Measurements from ENCODE around the gene PROX1.

PROX1 gene
- 0 reads per million in 2 donors for total RNA-seq

DNA sequence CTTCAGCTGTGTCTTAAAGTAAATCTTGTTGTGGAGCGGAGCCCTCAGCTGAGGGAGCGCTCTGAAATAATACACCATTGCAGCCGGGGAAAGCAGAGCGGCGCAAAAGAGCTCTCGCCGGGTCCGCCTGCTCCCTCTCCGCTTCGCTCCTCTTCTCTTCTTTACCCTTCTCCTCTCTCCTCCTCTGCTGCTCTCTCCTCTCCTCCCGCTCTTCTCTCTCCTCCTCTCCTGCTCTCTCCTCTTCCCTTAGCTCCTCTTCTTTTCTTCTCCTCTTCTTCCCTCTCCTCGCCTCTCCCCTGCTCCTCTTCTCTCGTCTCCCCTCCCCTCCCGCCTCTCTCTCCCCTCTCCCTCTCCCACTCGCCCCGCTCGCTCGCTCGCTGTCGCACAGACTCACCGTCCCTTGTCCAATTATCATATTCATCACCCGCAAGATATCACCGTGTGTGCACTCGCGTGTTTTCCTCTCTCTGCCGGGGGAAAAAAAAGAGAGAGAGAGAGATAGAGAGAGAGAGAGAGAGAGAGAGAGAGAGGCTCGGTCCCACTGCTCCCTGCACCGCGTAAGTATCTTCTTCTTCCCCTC is at the start of gene PROX1:
TSS of gene PROX1 (plus strand) at position 47 of the 580 bp plus-strand sequence. CDS start 8,563 bp downstream, outside the sequence.
- no peak for DNase-seq

DNA sequence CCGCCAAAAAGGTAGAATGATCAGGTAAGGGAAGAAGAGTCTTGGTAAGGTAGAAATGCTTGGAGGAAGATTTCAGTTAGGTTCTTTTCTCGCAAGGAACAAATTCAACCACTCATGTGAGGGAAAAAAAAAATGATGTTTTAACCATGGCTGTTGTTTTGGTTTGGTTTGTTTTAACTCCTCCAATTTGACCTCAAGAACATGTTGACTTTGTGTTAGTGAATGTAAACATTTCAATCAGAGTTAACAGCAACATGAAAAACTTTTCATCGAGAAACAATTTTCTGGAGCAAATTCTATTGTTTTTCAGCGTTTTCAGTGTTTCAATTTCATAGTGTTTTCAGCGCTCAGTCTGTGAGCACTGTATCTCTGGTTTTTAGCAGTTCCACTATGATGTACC is 49.0 kb upstream of the PROX1 start:
- no peak for DNase-seq

GRCh38 chr1:213939888-213940287 is 47.9 kb upstream of the PROX1 start:
- no peak for DNase-seq

GRCh38 chr1:213940947-213941346 is 46.8 kb upstream of the PROX1 start:
- no peak for DNase-seq

GRCh38 chr1:213942061-213942460 is 45.7 kb upstream of the PROX1 start:
- DNase-seq: no peak

DNA sequence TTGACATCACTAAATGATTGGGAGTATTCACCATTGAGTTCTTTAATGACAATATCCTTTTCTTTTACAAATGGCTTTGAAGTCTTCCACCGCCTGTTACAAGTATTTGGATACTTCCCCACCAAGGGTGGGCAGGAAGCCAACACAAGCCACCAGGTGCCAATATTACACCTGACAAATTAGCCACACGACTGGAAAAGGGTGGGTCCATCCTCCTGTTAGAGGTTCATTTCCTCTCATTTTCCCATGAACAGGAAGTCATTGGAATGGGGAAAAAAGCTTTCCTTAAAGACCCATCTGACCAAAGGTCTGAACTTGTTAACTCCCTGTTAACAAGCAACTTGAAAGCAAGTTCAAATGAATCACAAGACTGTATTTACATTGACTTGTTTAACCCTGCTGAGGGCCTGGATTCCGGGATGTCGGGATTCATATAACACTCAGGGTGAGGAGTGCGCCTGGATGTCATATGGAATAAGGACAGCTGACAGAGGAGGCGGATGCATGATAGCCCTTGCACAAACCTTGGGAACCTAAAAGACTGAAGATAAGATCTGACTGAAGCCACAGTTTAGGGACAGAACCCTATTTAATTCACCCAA is 40.5 kb upstream of the PROX1 start:
- DNase-seq: no peak

DNA sequence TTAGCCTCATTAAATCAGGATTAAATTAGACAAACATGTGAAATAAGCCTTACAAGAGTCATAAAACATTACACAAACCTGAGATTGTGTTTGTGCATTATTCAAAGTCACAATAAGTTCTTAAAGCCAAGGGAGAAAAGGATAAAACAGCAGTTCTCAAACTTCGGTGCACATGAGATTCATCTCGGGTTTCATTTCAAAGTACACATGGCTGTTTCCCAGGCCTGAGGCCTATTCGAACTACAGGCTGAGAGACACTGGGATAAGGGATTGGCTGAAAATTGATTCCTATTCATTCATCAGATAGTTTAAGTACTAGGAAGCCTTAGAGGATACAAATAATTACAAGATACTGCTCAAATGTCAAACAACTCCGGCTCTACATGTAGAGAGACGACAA is 35.9 kb upstream of the PROX1 start:
- no peak for DNase-seq

DNA sequence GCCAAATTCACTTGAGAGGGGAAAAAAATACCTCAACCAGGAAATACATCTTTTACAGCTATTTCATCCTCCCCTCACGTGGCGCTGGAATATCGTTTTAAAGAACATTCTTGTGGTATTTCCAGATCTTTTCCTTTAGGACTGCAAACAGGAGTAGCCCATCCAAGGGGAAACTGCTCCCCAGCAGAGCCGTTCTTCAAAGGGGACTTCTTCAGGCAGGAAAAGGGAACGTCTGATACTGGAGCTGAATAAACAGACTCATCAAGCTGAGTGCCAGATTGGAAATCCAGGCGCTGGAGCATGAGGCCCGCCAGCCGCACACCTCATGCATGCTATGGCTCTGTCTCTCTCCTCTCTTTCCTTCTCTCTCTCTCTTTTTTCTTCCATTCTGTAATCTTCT is 34.0 kb upstream of the PROX1 start:
- no peak for DNase-seq

DNA sequence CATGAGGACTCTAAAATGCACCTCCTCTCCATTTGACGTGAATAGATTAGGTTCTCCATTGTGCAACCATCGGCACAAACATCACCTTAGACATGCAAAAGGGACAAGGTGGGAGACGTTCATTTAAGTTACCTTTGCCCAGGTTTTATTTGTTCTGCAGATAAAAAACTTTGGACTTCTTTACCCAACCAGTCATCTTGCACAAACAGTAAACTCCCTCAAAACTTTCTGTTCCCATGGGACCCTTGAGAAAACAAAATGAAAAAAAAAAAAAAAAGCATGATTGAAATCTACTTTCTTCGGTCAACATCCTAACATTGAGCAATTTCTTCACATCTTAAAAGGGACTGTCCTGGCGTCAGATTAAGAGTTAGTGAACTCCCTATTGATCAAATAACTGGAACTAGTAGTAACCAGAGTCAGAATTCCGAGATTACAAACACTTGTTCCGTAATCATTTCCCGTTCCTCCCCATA is 31.4 kb upstream of the PROX1 start:
- DNase-seq: no peak

- DNase-seq: no peak
Observed at GRCh38 chr1:213958346-213958745, 29.4 kb upstream of the PROX1 start.

DNA sequence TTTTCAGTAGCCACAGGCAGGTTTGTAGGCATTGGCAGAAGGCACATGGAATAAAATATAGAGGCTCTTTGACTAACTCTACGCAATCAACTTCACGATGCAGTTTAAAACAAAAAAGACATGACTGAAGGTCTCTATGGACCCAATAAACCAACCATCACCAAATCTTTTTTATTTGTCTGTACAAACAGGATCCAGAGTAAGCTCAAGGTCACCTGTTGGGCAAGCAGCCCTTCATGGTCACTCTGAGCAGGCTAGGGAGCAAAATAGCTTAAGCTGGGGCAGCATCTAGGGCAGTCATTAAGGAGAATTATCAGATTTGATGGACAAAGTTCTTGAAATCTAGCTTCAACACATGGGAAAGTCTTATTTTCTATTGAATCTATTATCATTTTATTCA is 26.8 kb upstream of the PROX1 start:
- DNase-seq: no peak

GRCh38 chr1:213962508-213962907 is 25.3 kb upstream of the PROX1 start:
- no peak for DNase-seq

DNA sequence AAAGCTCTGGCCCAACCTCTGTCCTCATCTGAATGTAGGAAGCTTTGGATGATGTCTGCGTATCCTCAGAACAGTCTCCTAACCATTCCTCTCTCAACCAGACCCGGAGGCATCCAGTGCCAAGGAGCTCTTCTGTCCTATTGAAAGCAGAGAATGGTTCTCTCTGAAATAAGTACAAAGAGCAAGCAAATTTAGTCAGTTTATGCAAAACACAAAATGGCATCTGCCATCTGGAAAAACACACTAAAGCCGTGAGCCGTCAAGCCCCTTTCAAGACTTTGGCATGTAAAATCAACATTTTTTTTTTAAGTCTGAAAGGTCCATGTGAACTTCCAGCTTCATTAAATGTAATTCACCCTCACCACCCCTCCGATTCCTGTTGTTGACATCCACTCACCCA is 21.7 kb upstream of the PROX1 start:
- DNase-seq: no peak

- DNase-seq: no peak
Observed at GRCh38 chr1:213968146-213968825, 19.5 kb upstream of the PROX1 start.

GRCh38 chr1:213969958-213970555 is 17.7 kb upstream of the PROX1 start:
- DNase-seq: no peak

DNA sequence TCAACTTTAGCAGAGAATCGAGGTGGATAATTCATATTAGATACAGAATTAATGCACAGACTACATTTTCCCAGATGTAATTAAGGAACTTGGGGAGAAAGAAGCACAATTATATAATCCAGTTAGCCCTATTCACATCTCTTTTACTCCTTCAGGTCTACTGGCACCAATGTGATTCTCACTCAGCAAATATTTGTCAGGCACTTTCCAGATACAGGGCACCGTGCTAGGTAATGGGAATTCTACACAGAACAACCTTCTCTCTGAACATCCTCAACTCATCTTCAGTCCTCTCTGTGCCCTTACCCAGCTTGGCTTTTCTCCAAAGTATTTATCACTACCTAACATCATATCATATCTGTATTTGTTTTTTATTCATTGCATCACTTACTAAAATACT is 15.6 kb upstream of the PROX1 start:
- DNase-seq: no peak

- no peak for DNase-seq
Observed at GRCh38 chr1:213973129-213973528, 14.6 kb upstream of the PROX1 start.

- no peak for DNase-seq
Observed at GRCh38 chr1:213976665-213977485, 10.9 kb upstream of the PROX1 start.

DNA sequence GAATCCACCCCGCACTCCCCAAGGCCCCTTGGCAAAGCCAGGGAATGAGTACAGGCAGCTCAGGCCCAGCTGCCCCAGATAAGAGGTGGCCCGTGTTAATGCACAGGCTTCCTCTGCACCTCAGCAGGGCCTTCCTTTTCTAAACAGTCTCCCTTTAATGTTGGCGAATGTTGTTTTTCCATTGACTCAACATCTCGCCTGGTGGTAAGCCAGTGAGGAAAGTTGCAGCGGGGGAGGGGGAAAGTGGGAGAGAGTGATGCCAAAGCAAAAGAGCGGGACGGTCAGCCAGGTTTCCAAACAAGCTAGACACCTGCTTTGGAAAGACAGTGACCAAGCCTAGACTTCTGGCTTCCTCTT is 10.3 kb upstream of the PROX1 start:
- DNase-seq: no peak

DNA sequence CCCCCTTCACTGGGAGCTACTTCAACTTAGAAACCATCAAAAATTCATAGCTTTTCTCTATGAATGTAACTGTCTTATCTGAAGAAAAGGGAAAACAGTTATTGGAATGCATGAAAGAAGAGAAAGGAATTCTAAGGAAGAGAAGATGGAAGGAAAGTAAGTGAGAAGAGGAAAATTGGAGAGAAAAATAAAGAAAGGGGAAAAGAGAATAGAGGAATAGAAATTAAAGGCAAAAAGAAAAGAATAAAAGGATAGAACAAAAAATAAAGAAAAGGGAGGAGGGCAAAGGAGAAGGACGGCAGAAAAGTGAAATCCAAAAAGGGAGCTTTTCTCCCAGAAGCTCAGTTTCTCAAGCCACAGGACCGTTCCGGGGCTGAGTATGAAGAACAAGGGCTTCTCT is 9.9 kb upstream of the PROX1 start:
- no peak for DNase-seq

DNA sequence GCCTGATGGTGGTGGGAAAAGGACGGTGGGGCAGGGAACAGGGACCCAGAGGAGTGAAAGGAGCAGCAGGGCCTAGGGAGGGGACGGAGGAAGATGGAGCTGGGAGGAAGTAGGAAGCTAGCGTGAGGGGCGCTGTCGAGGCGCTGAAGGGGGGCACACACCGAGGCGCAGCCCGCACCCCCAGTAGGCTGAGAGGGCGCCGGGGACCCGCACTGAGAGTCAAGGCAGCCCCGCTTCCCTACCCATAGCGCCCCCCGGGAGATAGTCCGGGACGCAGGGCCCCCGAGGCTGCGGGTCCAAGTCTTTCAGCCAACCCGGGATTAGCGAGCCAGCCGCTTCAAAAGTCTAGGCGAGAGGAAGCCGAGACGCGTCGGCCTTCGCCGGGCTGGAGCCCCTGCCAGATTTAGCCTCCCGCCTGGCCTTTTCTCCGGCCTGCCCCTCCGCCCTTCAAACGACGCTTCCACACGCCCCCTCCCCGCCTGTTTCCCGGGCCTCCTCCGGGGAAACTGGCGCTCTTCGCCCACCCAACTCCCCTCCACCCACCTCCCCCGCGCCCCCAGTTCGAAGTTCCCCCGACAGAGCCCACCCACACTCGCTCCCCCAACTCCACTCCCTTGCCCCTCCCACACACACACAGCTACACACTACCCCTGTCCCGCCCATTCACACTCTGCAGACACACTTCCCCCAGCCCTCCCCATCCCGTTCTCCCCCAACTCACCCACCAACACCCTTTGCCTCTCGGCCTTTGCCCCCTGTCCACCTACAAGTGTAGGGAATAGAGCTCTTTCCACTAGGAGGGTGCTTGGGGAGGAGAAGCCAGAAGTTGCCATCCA is 7.8 kb upstream of the PROX1 start:
- no peak for DNase-seq

- no peak for DNase-seq
Observed at GRCh38 chr1:213980906-213981305, 6.9 kb upstream of the PROX1 start.
